ENCODE data around the gene CILP. TPM values are rescaled to one million over a fixed set of nuclear protein-coding genes. Genes with fewer than 3 reads are reported as not detected.

Gene CILP
- total RNA-seq, 1 donor from 2014 or later, result 27.3 TPM

GRCh38 chr15:65147902-65148301, 63.4 kb downstream of the CILP start:
- no peak for DNase-seq (ENCODE audit: low spot score)

DNA sequence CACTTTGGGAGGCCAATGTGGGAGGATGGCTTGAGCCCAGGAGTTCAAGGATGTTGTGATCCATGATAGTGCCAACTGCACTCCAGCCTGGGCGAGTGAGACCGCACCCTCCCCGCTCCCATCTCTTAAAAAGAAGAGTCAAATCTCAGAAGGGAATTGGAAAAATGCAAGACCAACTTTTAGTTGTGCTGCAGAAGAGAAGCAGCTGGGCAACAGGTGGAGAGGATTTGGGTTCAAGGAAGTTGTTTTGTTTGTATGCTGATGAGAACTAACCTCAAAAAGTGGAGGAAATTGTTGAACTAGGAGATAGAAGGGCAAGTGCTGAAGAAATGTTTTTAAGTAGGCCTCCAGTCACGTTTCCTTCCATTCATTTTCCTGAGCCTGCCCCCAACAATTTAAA, 64.8 kb downstream of the CILP start:
- DNase-seq (ENCODE audit: low spot score), result no peak

Other genes starting within 250 kb of the CILP start
- 93.7 TPM for gene SPG21, start 221.6 kb downstream of the CILP start, total RNA-seq
- gene MTFMT, start 181.8 kb downstream of the CILP start, total RNA-seq, result 14.5 TPM
- not detected for gene SLC51B, start 166.1 kb downstream of the CILP start, total RNA-seq
- gene RASL12, start 143.5 kb downstream of the CILP start, total RNA-seq, result 4.7 TPM
- not detected for gene KBTBD13, start 134.7 kb downstream of the CILP start, total RNA-seq
- 3.9 TPM for gene UBAP1L, start 96.3 kb downstream of the CILP start, total RNA-seq
- 22.9 TPM for gene PDCD7, start 77.7 kb downstream of the CILP start, total RNA-seq
- 47.7 TPM for gene CLPX, start 26.1 kb downstream of the CILP start, total RNA-seq
- gene PARP16, start 75.4 kb upstream of the CILP start, total RNA-seq, result 6.0 TPM
- gene RNU5A-1, start 84.6 kb upstream of the CILP start, total RNA-seq, result not detected
- gene RNU5B-1, start 93.2 kb upstream of the CILP start, total RNA-seq, result 29.8 TPM
- gene IGDCC3, start 166.5 kb upstream of the CILP start, total RNA-seq, result not detected
- gene IGDCC4, start 211.5 kb upstream of the CILP start, total RNA-seq, result 0.64 TPM